Hepatocyte (in vitro differentiated cells): ENCODE measurements around the gene MTG2. TPM values are rescaled to one million over a fixed set of nuclear protein-coding genes. Genes with fewer than 3 reads are reported as not detected.

Experiments
- DNase-seq: peaks from one replicate; pipeline ENCODE4 v3.0.0-alpha.2; 2016; ENCODE audit warnings: low spot score
- H2AFZ ChIP-seq: fragments of 200-600 bp; sonication (generic); 2 replicates; pipeline ENCODE4 v1.6.0; 2016; ENCODE audit warnings: antibody characterized with exemption, mild to moderate bottlenecking
- H3K27ac ChIP-seq: fragments of 200-600 bp; sonication (generic); 2 replicates; pipeline ENCODE4 v1.5.1; 2016; ENCODE audit warnings: mild to moderate bottlenecking
- H3K27me3 ChIP-seq: fragments of 200-600 bp; sonication (generic); 2 replicates; pipeline ENCODE4 v1.6.1; 2016
- H3K36me3 ChIP-seq: fragments of 200-600 bp; sonication (generic); replicated peaks from 2 replicates; pipeline ENCODE4 v1.5.1; 2016; ENCODE audit warnings: low read depth; ENCODE audit not compliant: insufficient read depth
- H3K4me1 ChIP-seq: fragments of 200-600 bp; sonication (generic); 2 replicates; pipeline ENCODE4 v1.5.1; 2016; ENCODE audit warnings: mild to moderate bottlenecking, moderate library complexity; ENCODE audit not compliant: insufficient read depth
- H3K4me2 ChIP-seq: fragments of 200-600 bp; sonication (generic); 2 replicates; pipeline ENCODE4 v1.6.0; 2016
- H3K4me3 ChIP-seq: fragments of 200-600 bp; sonication (generic); 2 replicates; pipeline ENCODE4 v1.5.1; 2016; ENCODE audit warnings: mild to moderate bottlenecking
- H3K79me2 ChIP-seq: fragments of 200-600 bp; sonication (generic); 2 replicates; pipeline ENCODE4 v1.6.0; 2017; ENCODE audit warnings: mild to moderate bottlenecking
- H3K9me2 ChIP-seq: fragments of 200-600 bp; sonication (generic); replicated peaks from 2 replicates; pipeline ENCODE4 v1.6.0; 2017; ENCODE audit warnings: mild to moderate bottlenecking; ENCODE audit not compliant: insufficient read depth
- H3K9me3 ChIP-seq: fragments of 200-600 bp; sonication (generic); 2 replicates; pipeline ENCODE4 v1.5.1; 2016; ENCODE audit warnings: low read depth, mild to moderate bottlenecking
- H4K20me1 ChIP-seq: fragments of 200-600 bp; sonication (generic); 2 replicates; pipeline ENCODE4 v1.6.0; 2016; ENCODE audit warnings: mild to moderate bottlenecking; ENCODE audit not compliant: insufficient read depth, poor library complexity, severe bottlenecking
- EZH2 ChIP-seq: fragments of 200-600 bp; sonication (generic); IDR thresholded peaks from 2 replicates; pipeline ENCODE4 v1.6.1; 2016; ENCODE audit warnings: antibody characterized with exemption, mild to moderate bottlenecking, borderline replicate concordance
- EZH2phosphoT487 ChIP-seq: fragments of 200-600 bp; sonication (generic); IDR thresholded peaks from one replicate; pipeline ENCODE4 v1.6.1; 2018; ENCODE audit warnings: antibody characterized with exemption, mild to moderate bottlenecking, low read depth, moderate library complexity; ENCODE audit not compliant: unreplicated experiment, severe bottlenecking
- WGBS: methylation state at CpG from one replicate; pipeline ENCODE4 v1.1.6; 2016; ENCODE audit warnings: low lambda C conversion rate; ENCODE audit errors: missing lambda C conversion rate; 5-methylcytosine and 5-hydroxymethylcytosine counted together
- polyA plus RNA-seq: library from polyadenylated mRNA; unstranded; fragments of >200 nt; fragmentation: Nextera tagmentation; extraction: Ambion mirVana; gene quantifications from 2 replicates; pipeline ENCODE4 v1.2.1, GENCODE V29; 2016
- total RNA-seq: library from RNA; depleted of rRNA; stranded (reverse); fragments of >200 nt; gene quantifications from 2 replicates; pipeline ENCODE4 v1.2.3, GENCODE V29; 2014
- TF ChIP-seq, protein P1 (sequence below): fragments of 200-600 bp; sonication (generic); IDR thresholded peaks from 2 replicates; pipeline ENCODE4 v1.5.1; 2016; ENCODE audit warnings: antibody characterized with exemption, mild to moderate bottlenecking; ENCODE audit not compliant: poor library complexity

Gene MTG2
- total and polyA plus RNA-seq, 2 experiments from 2014 or later, result 18.4 to 26.7 TPM

DNA sequence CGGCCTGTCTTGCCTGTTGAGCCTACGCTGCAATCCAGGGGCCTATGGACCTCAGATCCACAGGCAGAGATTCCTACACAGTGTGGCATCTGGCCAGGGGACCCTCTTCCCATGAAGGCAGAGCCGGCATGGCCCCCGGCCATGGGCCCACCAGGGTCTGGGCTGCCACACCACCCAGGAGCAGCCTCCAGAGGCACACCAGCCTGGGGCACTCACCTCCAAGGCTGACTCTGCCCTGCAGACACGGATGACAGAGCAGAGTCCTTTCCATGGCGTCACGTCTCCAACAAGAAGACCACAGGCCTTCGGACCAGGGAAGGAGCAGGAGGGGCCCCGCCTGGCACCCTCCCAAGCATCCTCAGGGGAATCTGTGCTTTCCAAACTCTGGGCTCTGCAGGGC is 40.7 kb downstream of the MTG2 start:
- Histone ChIP-seq H4K20me1 (no peaks in the 10 kb centered on the region), H3K4me1 (peaks cover 3% of the 10 kb centered on the region), H3K27ac (no peak overlapping the region), H3K36me3 (no peaks in the 10 kb centered on the region), H3K27me3 (peaks cover 53% of the 10 kb centered on the region), H3K9me2 (no peaks in the 10 kb centered on the region), H2AFZ (no peak overlapping the region), H3K9me3 (no peaks in the 10 kb centered on the region), H3K79me2 (no peaks in the 10 kb centered on the region), H3K4me3 (no peak overlapping the region), H3K4me2 (no peak overlapping the region)
- TF ChIP-seq, protein P1, sequence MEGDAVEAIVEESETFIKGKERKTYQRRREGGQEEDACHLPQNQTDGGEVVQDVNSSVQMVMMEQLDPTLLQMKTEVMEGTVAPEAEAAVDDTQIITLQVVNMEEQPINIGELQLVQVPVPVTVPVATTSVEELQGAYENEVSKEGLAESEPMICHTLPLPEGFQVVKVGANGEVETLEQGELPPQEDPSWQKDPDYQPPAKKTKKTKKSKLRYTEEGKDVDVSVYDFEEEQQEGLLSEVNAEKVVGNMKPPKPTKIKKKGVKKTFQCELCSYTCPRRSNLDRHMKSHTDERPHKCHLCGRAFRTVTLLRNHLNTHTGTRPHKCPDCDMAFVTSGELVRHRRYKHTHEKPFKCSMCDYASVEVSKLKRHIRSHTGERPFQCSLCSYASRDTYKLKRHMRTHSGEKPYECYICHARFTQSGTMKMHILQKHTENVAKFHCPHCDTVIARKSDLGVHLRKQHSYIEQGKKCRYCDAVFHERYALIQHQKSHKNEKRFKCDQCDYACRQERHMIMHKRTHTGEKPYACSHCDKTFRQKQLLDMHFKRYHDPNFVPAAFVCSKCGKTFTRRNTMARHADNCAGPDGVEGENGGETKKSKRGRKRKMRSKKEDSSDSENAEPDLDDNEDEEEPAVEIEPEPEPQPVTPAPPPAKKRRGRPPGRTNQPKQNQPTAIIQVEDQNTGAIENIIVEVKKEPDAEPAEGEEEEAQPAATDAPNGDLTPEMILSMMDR, result no peak
- TF ChIP-seq EZH2phosphoT487, result no peak
- no peak for TF ChIP-seq EZH2
- WGBS, result 81% methylated on average over 9 of the region's 9 CpGs
- DNase-seq, result no peak

DNA sequence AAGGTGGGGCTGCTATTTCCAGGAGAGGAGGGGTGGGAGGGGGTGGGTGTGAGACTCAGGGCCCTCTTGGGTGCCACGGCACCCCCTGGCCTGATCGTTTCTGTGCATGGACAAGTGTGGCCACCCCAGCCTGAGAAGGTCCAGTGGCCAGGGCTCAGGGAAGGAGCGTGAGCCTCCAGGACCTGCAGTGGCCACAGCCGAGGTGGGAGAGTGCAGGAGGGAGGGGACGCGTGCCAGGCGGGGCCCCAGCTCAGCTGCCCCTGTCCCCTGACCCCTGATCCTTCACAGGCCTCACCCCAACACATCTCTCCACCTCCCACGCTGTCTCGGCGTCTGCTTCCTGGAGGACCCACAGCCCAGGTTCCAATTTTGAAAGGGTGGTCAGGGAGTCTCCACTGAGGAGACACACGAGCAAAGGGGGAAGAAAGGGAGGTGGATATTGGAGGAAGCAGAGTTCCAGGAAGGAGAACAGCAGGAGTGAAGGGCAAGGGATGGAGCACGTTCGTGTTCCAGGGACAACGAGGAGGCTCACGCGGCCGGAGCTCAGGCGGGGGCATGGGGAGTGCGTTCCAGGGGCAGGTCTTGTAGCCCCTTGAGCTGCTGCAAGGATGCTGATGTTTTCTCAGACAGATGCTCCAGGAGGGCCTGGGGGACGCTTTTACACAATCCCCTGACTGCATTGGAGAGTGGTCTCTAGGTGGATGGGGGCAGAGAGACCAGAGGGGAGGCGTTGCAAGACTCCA is 41.5 kb downstream of the MTG2 start:
- no peaks in the 10 kb centered on the region for H3K9me2 ChIP-seq
- no peaks in the 10 kb centered on the region for H4K20me1 ChIP-seq
- no peaks in the 10 kb centered on the region for H3K79me2 ChIP-seq
- no peaks in the 10 kb centered on the region for H3K36me3 ChIP-seq
- no peak for DNase-seq
- H3K27ac ChIP-seq, result no peak overlapping the region
- H3K4me1 ChIP-seq, result peaks cover 3% of the 10 kb centered on the region
- H3K27me3 ChIP-seq, result peaks cover 46% of the 10 kb centered on the region
- H3K9me3 ChIP-seq, result no peaks in the 10 kb centered on the region
- no peak overlapping the region for H3K4me2 ChIP-seq
- TF ChIP-seq EZH2phosphoT487, result no peak
- TF ChIP-seq, protein P1, result no peak
- no peak for TF ChIP-seq EZH2
- no peak overlapping the region for H2AFZ ChIP-seq
- 72% methylated on average over 20 of the region's 21 CpGs for WGBS
- no peak overlapping the region for H3K4me3 ChIP-seq

DNA sequence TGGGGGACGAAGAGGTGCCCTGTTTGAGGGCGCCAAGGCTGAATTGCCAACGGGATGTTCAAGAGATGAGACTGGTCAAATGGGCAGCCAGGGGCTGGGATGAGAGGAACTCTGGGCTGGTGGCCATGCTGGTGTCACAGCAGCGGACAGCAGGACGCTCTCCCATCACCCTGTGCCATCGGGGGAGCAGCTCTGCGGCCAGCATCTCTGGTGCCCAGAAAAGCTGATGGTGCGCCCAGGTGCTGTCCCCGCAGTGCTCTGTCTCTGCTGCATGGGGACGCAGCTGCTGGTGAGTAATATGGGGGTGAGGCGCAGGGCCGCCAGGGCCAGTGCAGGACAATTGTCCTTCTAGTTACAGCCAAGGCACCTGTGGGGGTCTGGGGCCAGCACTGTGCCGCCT is 42.2 kb downstream of the MTG2 start:
- no peak overlapping the region for H3K4me2 ChIP-seq
- 90% methylated on average over 12 of the region's 13 CpGs for WGBS
- peaks cover 43% of the 10 kb centered on the region for H3K27me3 ChIP-seq
- TF ChIP-seq EZH2 (no peak), EZH2phosphoT487 (no peak)
- TF ChIP-seq, protein P1, result no peak
- no peak overlapping the region for H3K4me3 ChIP-seq
- H3K9me2 ChIP-seq, result no peaks in the 10 kb centered on the region
- no peaks in the 10 kb centered on the region for H3K9me3 ChIP-seq
- H2AFZ ChIP-seq, result no peak overlapping the region
- H3K27ac ChIP-seq, result no peak overlapping the region
- H3K4me1 ChIP-seq, result peaks cover 3% of the 10 kb centered on the region
- H3K36me3 ChIP-seq, result no peaks in the 10 kb centered on the region
- no peak for DNase-seq
- H3K79me2 ChIP-seq, result no peaks in the 10 kb centered on the region
- H4K20me1 ChIP-seq, result no peaks in the 10 kb centered on the region
